Measurements from ENCODE around the gene BPTF. TPM values are rescaled to one million over a fixed set of nuclear protein-coding genes. Genes with fewer than 3 reads are reported as not detected.

Gene BPTF
- total RNA-seq, 1 donor from 2014 or later, result 79.2 TPM

- Histone ChIP-seq H3K27me3 (ENCODE audit: low read depth) (no peaks in the 10 kb centered on the region), H3K36me3 (no peaks in the 10 kb centered on the region), H3K4me1 (peaks cover 28% of the 10 kb centered on the region), H3K9me3 (replicated peaks) (no peaks in the 10 kb centered on the region), H3K27ac (replicated peaks) (no peak overlapping the region), H3K4me3 (no peak overlapping the region)
- no peak for DNase-seq
- TF ChIP-seq CTCF (IDR thresholded peaks at IDR 0.05; ENCODE audit: borderline replicate concordance), result no peak
- intact Hi-C loops (cut with micrococcal nuclease), result no loop called here
Observed at GRCh38 chr17:67998466-67998865, 173.2 kb downstream of the BPTF start.

- no peaks in the 10 kb centered on the region for H3K27me3 ChIP-seq (ENCODE audit: low read depth)
- H3K4me3 ChIP-seq, result no peak overlapping the region
- H3K9me3 ChIP-seq (replicated peaks), result no peaks in the 10 kb centered on the region
- H3K4me1 ChIP-seq, result peaks cover 22% of the 10 kb centered on the region
- H3K36me3 ChIP-seq, result no peaks in the 10 kb centered on the region
- H3K27ac ChIP-seq (replicated peaks), result no peak overlapping the region
- intact Hi-C loops (cut with micrococcal nuclease), result no loop called here
- no peak for TF ChIP-seq CTCF (IDR thresholded peaks at IDR 0.05; ENCODE audit: borderline replicate concordance)
- DNase-seq, result no peak
Observed at GRCh38 chr17:67999291-67999911, 174.1 kb downstream of the BPTF start.

GRCh38 chr17:68004201-68004600 is 178.9 kb downstream of the BPTF start:
- H3K27me3 ChIP-seq (ENCODE audit: low read depth), result no peaks in the 10 kb centered on the region
- H3K9me3 ChIP-seq (replicated peaks), result no peaks in the 10 kb centered on the region
- no peak overlapping the region for H3K4me3 ChIP-seq
- no peak for TF ChIP-seq CTCF (IDR thresholded peaks at IDR 0.05; ENCODE audit: borderline replicate concordance)
- no peaks in the 10 kb centered on the region for H3K4me1 ChIP-seq
- no peaks in the 10 kb centered on the region for H3K36me3 ChIP-seq
- intact Hi-C loops (cut with micrococcal nuclease), result no loop called here
- no peak overlapping the region for H3K27ac ChIP-seq (replicated peaks)
- DNase-seq, result no peak

- H3K36me3 ChIP-seq, result no peaks in the 10 kb centered on the region
- H3K4me3 ChIP-seq, result no peak overlapping the region
- no peaks in the 10 kb centered on the region for H3K4me1 ChIP-seq
- TF ChIP-seq CTCF (IDR thresholded peaks at IDR 0.05; ENCODE audit: borderline replicate concordance), result no peak
- no peak overlapping the region for H3K27ac ChIP-seq (replicated peaks)
- H3K27me3 ChIP-seq (ENCODE audit: low read depth), result no peaks in the 10 kb centered on the region
- DNase-seq, result peak; percentile 33
- intact Hi-C loops (cut with micrococcal nuclease), result no loop called here
- H3K9me3 ChIP-seq (replicated peaks), result no peaks in the 10 kb centered on the region
Observed at GRCh38 chr17:68006797-68007196, 181.5 kb downstream of the BPTF start.

GRCh38 chr17:68011199-68011665 is 185.9 kb downstream of the BPTF start:
- intact Hi-C loops (cut with micrococcal nuclease), result no loop called here
- Histone ChIP-seq H3K4me1 (no peaks in the 10 kb centered on the region), H3K9me3 (replicated peaks) (no peaks in the 10 kb centered on the region), H3K36me3 (no peaks in the 10 kb centered on the region), H3K27ac (replicated peaks) (no peak overlapping the region), H3K27me3 (ENCODE audit: low read depth) (no peaks in the 10 kb centered on the region), H3K4me3 (no peak overlapping the region)
- TF ChIP-seq CTCF (IDR thresholded peaks at IDR 0.05; ENCODE audit: borderline replicate concordance), result peak; percentile 72
- peak; percentile 56 for DNase-seq
